NCI-H2171 treated with DMSO at 0.1 percent for 48 hours (cell line): Measurements from ENCODE around the gene HOPX.
"Not testable (repeated sequence)": the region's sequence is repeated elsewhere in the genome, so short reads cannot be mapped to it uniquely, and the experiment has no call there.

ENCODE experiments used
- DNase-seq: peaks from one replicate; lab custom pipeline; 2025; lab: John Stamatoyannopoulos, UW

The HOPX gene, protein sequence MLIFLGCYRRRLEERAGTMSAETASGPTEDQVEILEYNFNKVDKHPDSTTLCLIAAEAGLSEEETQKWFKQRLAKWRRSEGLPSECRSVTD

DNA sequence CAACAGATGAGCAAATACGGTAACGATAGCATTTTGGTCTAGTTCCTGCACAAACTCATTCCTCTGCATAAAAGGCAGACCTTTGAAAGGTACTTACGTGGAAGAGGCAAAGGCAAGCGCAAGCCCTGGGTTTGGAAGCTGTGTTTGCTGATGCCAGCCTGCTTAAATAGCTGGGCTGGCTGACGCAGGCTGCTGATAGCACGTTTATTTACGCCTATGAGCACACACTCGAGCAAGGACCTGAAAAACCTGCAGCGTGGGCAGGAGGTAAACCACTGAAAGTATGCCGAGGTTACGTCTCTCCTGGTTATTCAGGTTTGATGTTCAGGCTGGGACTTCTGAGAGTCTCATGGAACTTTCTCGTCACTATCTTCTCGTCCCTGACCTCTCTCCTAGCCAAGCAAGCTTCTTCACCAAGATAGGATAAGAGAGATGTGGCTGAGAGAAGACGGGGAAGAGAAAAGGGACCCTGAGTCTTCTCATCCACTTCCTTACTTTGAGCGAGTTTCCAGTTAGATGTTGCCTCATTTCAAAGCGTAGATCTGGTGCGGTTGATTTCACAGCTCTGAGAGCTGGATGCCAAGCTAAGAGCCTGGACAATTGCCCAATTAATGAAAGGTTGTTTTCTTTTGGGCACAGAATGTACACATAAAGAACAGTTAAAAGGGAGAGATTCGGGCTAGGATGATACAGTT, at the start of gene HOPX:
HOPX (minus strand) TSS at position 139 of the 695 bp plus-strand sequence. CDS start 23,480 bp downstream, outside the sequence.
- peak; percentile 34 for DNase-seq

DNA sequence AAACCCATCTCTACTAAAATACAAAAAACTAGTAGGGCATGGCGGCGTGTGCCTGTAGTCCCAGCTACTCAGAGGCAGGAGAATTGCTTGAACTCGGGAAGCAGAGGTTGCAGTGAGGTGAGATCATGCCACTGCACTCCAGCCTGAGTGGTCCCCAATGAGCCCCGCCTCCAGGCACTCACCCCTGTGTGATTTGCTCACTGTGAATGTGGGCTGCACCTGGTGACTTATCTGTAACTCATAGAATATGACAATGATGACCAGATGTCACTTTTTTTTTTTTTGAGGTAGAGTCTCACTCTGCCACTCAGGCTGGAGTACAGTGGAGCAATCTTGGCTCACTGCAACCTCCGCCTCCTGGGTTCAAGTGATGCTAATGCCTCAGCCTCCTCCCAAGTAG, 49.0 kb upstream of the HOPX start:
- DNase-seq = peak; percentile 21

DNA sequence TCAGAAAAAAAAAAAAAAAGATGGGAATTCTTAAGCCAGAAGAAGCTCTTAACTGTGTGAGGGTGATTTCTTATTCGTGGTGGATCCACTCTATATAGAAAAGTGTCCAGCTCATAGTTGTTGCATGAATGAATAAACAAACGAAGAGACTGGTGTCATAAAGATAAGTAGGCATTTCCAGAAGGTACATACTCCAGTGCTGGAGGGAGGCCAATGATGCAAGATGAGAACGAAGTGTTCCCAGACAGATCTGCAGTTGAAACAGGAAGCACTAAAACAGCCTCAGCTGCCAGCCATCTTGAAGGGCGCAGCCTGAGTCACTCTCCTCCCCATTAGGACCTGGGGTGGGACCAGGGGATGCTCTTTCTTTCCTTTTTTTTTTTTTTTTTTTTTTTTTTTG, 47.4 kb upstream of the HOPX start:
- peak; percentile 72 for DNase-seq

DNA sequence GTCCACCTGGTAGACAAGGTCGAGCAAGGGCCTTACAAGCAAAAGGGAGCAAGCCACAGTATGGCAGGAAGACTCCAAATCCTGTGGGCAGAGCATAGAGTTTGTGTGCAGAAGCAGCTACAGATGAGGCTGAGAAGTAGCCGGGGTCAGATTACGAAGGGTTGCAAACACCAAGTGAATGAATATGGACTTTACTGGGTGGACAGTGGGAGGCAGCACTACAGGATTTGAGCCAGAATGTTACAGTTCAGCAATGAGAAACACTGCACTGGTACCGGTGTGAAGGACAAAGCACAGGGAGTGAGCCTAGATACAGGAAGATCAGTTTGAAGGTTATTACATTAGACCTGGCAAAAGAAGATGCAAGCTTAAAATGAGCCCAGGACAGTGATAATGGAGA, 46.1 kb upstream of the HOPX start:
- no peak for DNase-seq

DNA sequence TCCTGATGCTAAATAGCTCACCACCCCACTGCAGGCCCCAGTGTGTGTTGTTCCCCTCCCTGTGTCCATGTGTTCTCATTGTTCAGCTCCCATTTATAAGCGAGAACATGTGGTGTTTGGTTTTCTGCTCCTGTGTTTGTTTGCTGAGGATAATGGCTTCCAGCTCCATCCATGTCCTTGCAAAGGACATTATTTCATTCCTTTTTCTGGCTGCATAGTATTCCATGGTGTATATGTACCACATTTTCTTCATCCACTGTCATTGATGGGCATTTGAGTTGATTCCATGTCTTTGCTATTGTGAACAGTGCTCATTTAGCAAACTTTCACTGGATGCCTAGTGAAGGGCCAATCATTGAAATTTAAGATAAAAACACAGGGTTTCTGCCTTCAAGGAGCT, 45.5 kb upstream of the HOPX start:
- DNase-seq = not testable (repeated sequence)

DNA sequence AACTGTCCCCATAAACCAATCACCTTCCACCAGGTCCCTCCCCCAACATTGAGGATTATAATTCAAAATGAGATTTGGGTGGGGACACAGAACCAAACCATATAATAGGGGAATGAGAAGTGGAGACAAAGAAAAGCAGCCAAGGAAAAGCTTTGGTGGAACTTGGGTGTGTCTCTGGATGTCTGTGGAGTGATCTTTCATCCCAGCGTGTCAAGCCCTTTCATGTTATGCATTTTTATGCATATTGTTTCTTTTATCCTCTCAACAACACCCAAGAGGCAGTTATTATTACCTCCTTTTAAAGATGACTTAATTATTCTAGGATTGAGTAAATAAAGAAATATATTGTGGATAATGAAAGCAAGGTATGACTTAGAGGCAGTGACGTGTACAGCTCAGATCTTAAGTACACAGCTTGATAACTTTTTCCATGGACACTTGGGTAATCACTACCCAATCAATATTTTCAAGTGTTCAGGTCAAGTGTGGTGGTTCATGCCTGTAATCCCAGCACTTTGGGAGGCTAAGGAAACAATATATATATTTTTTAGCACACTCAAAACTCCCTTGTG, 42.6 kb upstream of the HOPX start:
- DNase-seq = no peak

DNA sequence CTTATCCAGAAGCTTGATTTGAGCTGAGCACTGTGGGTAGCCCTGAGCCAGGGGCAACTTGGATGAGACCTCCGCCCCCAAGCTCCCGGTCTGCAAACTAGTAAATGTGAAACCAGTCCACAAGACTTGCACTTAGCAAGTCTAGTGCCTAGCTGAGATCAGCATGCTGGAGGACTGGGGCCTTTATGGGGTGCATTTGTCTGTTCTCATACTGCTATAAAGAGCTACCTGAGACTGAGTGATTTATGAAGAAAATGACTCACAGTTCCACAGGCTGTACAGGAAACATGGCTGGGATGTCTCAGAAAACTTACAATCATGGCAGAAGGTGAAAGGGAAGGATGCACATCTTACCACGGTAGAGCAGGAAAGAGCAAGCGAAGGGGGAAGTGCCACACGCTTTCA, 42.1 kb upstream of the HOPX start:
- no peak for DNase-seq

DNA sequence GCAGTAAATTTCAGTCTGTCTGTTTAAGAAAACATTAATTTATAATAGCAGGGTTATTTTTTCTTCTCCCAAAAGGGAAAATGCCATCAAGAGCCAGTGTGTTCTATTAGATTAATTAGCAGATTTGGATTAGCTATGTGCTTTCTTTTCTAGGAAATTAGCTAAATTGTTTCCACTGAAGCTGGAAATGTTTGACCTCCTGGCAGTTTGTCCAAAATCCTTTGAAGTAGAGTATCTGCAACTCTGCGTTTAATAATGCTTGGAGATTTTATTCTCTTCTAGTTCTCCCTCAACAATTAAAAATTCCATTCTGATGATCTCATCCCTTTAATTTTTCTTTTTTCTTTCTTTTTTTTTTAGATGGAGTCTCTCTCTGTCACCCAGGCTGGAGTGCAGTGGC, 27.1 kb upstream of the HOPX start:
- no peak for DNase-seq

DNA sequence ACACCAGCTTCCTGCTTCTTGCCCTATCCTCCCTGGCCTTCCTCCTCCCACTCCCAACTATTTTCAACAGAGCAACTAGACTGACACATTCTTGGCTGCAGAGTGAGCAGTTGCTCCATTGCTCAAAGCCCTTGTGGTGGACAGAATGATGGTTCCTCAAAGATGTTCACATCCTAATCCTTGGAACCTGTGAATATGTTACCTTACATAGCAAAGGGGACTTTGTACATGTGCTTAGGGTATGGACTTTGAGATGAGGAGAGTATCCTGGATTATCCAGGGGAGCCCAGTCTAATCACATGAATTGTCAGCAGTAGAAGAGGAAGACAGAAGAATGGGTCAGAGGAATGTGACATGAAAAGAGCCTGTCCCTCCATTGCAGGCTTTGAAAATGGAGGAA, 24.9 kb upstream of the HOPX start:
- no peak for DNase-seq

DNA sequence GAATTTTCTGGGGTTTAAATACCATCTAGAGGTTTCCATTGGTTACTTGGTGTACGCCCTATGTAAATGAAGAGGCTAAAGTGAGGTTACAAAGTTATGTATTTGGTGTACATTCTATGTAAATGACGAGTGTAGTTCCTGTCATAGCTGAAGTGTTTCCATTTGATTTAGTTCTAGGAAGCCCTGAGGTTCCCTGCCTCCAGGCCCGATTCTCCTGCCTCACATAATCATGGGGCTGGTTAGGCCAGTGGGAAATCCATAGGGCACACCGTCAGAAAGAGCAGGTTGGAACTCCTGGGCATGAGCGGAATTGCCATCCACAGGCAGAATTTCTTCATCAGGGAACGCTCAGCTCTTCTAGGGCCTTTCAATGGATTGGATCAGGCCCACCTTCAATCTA, 24.2 kb upstream of the HOPX start:
- no peak for DNase-seq

DNA sequence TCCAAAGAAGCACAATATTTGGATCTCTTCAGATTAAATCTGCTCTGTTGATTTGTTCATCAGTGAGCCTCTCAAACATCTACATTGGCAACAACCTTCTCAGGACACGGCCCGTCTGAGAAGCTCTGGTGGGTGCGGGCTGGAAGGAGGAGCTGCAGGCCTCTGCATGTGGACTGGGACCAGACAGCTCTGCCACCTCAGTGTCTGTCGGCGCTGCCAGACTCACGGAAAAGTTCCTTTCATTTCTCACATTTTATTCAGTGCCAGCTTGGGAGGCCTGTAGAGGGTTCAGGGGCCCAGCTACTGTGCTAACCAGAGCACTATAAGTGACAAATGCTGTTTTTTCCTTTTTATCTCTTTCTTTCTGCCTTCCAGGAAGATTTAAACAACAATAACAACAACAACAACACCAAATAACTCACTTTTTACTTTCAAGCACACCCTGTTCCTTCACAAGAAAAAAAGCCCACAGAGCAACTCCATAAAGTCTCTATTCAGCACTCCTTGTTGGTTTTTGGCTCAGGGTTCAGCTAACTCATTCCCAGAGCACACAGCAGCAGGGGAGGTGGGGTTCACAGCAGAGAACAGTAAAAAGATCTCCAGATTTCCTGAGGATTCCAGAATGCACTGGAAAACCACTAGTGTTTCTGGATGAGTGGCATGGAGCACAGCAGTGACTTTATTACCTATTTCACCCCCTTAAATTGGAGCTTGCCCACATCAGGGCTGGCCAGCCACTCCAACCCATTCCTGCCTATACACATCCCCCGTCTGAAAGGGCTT, 23.2 kb upstream of the HOPX start:
- no peak for DNase-seq

DNA sequence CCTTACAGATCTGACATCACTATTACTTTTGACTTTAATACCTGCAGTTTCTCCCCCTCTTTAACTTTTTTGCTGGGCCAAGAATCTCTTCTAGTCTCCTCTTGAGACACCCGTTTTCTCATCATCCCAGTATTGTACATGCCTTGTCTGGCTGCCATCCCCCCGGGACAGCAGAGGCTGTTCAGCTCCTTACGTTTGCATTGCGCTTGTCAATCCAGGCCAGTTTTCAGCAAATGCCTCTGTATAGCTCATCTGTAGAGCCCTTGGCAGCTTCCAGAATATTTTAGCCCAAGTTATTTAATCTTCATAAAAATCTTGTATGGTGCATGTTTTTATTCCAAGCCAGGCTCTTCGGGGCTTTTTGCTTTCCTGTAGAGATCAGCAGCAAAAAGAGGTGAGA, 22.3 kb upstream of the HOPX start:
- DNase-seq = no peak

DNA sequence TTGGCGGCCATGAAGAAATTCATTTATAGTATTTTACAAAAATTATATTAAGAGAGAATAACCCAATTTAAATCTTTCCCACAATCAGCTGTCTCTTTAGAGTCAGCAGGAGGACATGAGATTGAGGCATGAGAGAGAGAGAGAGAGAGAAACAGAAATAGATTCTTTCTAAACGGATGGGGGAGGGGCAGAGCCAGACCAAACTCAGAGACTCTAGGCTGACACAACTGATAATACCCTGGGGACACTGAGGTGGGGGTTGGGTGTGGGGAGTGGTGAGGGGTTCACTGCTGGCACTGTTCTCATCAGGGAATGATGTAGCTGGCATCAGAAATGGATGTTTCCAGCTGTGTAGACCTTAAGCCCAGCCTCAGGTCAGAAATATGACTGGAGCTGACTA, 20.5 kb upstream of the HOPX start:
- DNase-seq = no peak

DNA sequence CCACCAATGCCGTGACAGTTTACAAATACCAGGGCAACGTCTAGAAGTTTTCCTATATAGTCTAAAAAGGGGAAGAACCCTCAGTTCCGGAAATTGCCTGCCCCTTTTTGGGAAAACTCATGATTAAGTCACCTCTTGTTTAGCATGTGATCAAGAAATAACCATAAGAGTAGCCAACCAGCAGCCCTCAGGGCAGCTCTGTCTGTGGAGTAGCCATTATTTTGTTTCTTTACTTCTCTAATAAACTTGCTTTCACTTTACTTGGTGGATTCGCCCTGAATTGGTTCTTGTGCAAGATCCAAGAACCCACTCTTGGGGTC, 20.0 kb upstream of the HOPX start:
- DNase-seq = no peak

DNA sequence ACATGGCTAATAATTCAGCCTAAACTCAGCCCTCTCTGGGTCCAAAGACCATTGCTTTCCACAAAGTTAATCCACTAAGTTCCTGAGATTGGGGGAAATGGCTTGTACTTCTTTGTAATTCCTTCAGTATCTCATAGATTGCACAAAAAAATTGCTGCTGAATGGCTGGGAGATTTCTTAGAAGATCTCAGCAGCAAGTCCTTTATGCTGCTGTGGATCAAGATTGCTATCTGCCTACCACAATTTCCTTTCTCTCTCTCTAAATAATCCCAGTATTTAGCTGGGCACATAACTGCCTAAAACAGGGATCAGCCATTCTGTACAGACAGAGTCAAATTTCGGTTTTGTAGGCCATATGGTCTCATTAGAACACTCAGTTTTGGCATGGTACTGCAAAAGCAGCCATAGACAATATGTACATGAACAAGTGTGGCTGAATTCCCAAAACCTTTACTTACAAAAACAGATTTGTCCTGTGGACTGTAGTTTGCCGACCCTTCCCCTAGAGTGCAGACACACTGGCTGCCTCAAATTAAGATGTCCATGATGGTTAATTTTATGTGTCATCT, 18.5 kb upstream of the HOPX start:
- peak; percentile 72 for DNase-seq

DNA sequence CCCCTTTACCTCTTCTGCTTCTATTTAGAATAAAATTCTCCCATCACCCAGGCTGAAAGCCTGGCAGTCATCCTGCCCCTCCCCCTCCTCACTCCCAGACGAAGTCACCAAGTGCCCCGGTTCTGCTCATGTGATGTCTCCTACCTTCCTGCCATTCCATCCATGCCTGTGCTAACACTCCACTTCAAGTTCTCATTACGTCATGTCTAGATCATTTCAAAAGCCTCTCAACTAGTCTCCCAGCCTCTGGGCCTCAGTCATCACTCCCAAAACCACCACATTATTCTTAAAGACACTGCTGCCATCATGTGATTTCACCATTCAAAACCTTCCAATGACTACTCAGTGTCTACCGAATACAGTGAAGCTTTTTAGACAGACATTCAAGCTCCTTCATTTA, 17.2 kb upstream of the HOPX start:
- no peak for DNase-seq

DNA sequence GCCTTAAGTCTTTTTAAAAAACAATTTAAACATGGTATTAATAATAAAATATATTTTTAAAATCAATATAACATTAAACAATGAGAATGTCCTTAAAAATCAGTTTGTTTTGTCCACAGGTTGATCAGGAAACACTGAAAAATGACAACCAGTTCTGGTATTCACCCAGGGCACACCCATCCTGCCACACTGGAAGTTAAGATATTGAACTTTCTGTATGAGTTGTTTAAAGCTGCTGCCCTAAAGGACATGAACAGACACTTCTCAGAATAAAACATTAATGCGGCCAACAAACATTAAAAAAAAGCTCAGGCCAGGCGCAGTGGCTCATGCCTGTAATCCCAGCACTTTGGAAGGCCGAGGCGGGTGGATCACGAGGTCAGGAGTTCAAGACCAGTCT, 15.0 kb upstream of the HOPX start:
- no peak for DNase-seq

DNA sequence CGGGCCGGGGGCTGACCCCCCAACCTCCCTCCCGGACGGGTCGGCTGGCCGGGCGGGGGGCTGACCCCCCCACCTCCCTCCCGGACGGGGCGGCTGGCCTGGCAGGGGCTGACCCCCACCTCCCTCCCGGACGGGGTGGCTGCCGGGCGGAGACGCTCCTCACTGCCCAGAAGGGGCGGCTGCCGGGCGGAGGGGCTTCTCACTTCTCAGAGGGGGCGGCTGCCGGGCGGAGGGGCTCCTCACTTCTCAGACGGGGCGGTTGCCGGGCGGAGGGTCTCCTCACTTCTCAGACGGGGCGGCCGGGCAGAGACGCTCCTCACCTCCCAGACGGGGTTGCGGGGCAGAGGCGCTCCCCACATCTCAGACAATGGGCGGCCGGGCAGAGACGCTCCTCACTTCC, 12.4 kb upstream of the HOPX start:
- not testable (repeated sequence) for DNase-seq

DNA sequence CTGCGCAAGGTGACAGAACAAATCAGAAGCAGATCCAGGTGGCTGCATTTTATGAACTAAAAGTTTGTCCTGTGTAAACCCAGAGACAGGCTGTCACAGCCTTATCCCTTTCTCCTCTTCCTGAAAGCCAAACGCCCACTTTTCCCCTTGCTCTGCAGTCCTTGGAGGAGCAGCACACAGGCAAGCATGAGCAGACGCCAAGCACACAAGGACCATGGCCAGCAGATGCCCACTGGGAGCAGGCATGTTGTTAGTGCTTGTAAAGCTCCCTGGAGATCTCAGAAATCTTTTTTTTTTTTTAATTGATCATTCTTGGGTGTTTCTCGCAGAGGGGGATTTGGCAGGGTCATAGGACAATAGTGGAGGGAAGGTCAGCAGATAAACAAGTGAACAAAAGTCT, 11.5 kb upstream of the HOPX start:
- peak; percentile 12 for DNase-seq

DNA sequence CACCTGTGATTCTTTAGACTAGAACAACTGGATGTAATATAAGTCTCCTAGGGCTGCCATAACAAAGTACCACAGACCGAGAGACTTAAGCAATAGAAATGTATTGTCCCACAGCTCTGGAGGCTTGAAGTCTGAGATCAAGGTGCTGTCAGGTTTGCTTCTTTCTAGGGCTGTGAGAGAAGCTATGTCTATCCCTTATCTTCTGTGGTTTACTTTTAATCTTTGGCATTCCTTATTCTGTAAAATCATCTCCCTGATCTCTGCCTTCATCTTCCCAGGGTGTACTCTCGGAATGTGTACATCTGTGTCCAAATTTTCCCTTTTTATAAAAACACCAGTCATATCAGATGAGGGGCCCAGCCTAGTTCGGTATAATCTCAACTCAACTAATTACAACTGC, 10.3 kb upstream of the HOPX start:
- no peak for DNase-seq

DNA sequence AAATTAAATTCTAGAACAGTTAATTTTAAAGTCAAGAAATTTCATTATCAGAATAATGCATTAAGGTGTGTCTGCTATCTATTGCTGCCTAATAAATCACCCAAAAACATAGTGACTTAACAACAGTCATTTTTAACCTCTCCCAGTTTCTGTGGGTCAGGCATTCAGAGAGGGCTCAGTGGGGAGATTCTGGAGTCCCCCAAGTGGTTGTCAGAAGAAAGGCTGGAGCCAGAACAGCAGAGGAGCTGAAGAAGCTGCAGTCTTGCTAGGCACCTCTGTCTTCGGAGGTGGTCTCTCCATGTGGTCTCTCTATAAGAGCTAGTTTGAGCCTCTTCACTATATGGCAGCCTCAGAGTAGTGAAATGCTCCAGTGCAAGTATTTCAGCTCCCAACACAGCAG, 9.3 kb upstream of the HOPX start:
- DNase-seq = no peak

DNA sequence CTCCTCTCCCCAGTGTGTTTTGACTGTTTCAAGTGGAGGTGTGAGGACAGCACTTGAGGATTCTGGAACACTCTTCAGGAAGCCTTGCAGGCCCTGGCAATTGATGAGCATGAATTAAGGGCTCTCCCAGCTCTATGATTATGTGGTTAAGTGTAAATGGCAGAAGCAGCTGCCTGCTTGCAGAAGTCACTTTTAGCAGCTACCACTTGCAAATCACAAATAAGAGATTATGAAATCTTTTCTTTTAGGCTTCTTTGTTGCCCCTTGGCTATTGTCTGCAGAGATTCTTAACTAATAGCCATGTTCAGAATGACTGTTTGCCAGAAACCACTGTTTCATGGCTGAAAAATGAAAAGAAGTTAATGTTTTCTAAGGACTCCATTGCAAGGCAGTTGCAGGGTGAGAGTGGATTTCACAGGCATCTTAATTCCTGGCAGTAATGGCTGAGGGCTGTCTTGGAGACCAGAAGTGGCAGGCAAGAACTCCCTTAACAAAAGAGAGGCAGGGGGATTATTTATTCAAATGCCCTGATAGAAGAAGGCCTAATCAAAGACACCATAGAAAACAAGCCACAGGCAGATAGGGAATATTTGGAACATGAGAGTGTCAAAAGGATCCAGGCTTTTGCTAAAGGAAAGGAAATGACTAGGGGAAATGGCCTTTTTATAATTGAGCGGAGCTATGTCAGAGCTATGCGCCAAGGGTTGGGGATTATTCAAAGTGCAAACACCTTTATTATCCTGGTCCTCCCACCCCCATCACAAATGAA, 8.3 kb upstream of the HOPX start:
- no peak for DNase-seq
